Anterior cingulate cortex (tissue), 58 donors: Measurements from ENCODE around the gene WDR4.
"Not testable (repeated sequence)": the region's sequence is repeated elsewhere in the genome, so short reads cannot be mapped to it uniquely, and the experiment has no call there.

Experiments
- DNase-seq, 58 donors: peaks; one replicate each; lab custom pipeline; 2025; lab: John Stamatoyannopoulos, UW

Gene WDR4

GRCh38 chr21:42880352-42880751, 1.0 kb upstream of the WDR4 start:
- DNase-seq = no peak

GRCh38 chr21:42878678-42878992, 704 bp downstream of the WDR4 start:
- DNase-seq = no peak

GRCh38 chr21:42875811-42876210, 3.5 kb downstream of the WDR4 start:
- DNase-seq = not testable (repeated sequence)

- DNase-seq = no peak
Measured at GRCh38 chr21:42873096-42873495, 6.2 kb downstream of the WDR4 start.

- DNase-seq = no peak
Measured at GRCh38 chr21:42868196-42868595, 11.1 kb downstream of the WDR4 start.

- DNase-seq = peak in 21 of 58 donors; percentile 9 to 53 (median 29)
Measured at GRCh38 chr21:42865776-42866160, 13.6 kb downstream of the WDR4 start.

GRCh38 chr21:42864815-42865775, 14.2 kb downstream of the WDR4 start:
- DNase-seq = peak in 49 of 58 donors; percentile 8 to 78 (median 43)

GRCh38 chr21:42864286-42864685, 15.1 kb downstream of the WDR4 start:
- no peak for DNase-seq

- DNase-seq = no peak
Measured at GRCh38 chr21:42863504-42863870, 15.9 kb downstream of the WDR4 start.

- DNase-seq = no peak
Measured at GRCh38 chr21:42862774-42863503, 16.4 kb downstream of the WDR4 start.

- DNase-seq = peak in 20 of 58 donors; percentile 2 to 51 (median 22)
Measured at GRCh38 chr21:42861848-42862400, 17.4 kb downstream of the WDR4 start.

- peak in 1 of 58 donors; percentile 6 for DNase-seq
Measured at GRCh38 chr21:42861311-42861847, 18.0 kb downstream of the WDR4 start.

- DNase-seq = no peak
Measured at GRCh38 chr21:42860345-42860744, 19.0 kb downstream of the WDR4 start.

GRCh38 chr21:42859891-42860230, 19.5 kb downstream of the WDR4 start:
- DNase-seq = no peak

GRCh38 chr21:42858957-42859890, 20.1 kb downstream of the WDR4 start:
- DNase-seq = no peak

- no peak for DNase-seq
Measured at GRCh38 chr21:42858185-42858847, 21.0 kb downstream of the WDR4 start.

GRCh38 chr21:42857216-42857615, 22.1 kb downstream of the WDR4 start:
- no peak for DNase-seq

GRCh38 chr21:42855937-42856335, 23.4 kb downstream of the WDR4 start:
- no peak for DNase-seq

GRCh38 chr21:42855171-42855936, 24.0 kb downstream of the WDR4 start:
- no peak for DNase-seq
